DOHH2 (cell line): ENCODE measurements around the gene WDR91.

ENCODE experiments used
- H3F3A ChIP-seq: fragments of 200-600 bp; sonication (generic), shearing (Covaris generic); 2 replicates; pipeline ENCODE4 v1.6.0; 2016; ENCODE audit warnings: antibody characterized with exemption, mild to moderate bottlenecking; ENCODE audit not compliant: control insufficient read depth, insufficient read depth
- H3K27ac ChIP-seq: fragments of 200-600 bp; sonication (generic); 2 replicates; pipeline ENCODE4 v1.5.1; 2014; ENCODE audit warnings: low read depth, mild to moderate bottlenecking, low read length, moderate library complexity
- H3K27me3 ChIP-seq: fragments of 200-600 bp; sonication (generic); 2 replicates; pipeline ENCODE4 v1.6.1; 2014; ENCODE audit warnings: mild to moderate bottlenecking, low read length, mixed read lengths; ENCODE audit not compliant: control insufficient read depth
- H3K36me3 ChIP-seq: fragments of 200-600 bp; sonication (generic); 2 replicates; pipeline ENCODE4 v1.6.1; 2014; ENCODE audit warnings: mild to moderate bottlenecking, low read length, moderate library complexity, mixed read lengths; ENCODE audit not compliant: control insufficient read depth
- H3K4me1 ChIP-seq: fragments of 200-600 bp; sonication (generic); 2 replicates; pipeline ENCODE4 v1.6.1; 2014; ENCODE audit warnings: mild to moderate bottlenecking, low read length, mixed read lengths; ENCODE audit not compliant: control insufficient read depth
- H3K4me2 ChIP-seq: fragments of 200-600 bp; sonication (generic); 2 replicates; pipeline ENCODE4 v1.6.0; 2014; ENCODE audit warnings: mild to moderate bottlenecking, low read length, moderate library complexity
- H3K4me3 ChIP-seq: fragments of 200-600 bp; sonication (generic); 2 replicates; pipeline ENCODE4 v1.5.1; 2014; ENCODE audit warnings: mild to moderate bottlenecking, low read length, mixed read lengths
- H3K79me2 ChIP-seq: fragments of 200-600 bp; sonication (generic); 2 replicates; pipeline ENCODE4 v1.6.1; 2014; ENCODE audit warnings: mild to moderate bottlenecking, low read length, mixed read lengths; ENCODE audit not compliant: control insufficient read depth
- H3K9me2 ChIP-seq: fragments of 200-600 bp; sonication (generic); replicated peaks from 2 replicates; pipeline ENCODE4 v1.6.1; 2014; ENCODE audit warnings: mild to moderate bottlenecking, low read length, mixed read lengths; ENCODE audit not compliant: control insufficient read depth
- H3K9me3 ChIP-seq: fragments of 200-600 bp; sonication (generic); 2 replicates; pipeline ENCODE4 v1.6.1; 2014; ENCODE audit warnings: antibody characterized with exemption, low read length, mixed read lengths; ENCODE audit not compliant: control insufficient read depth, insufficient read depth
- H4K20me1 ChIP-seq: fragments of 200-600 bp; sonication (generic); 2 replicates; pipeline ENCODE4 v1.6.0; 2014; ENCODE audit warnings: low read depth, mild to moderate bottlenecking, antibody characterized with exemption, low read length, moderate library complexity; ENCODE audit not compliant: control insufficient read depth, insufficient read depth
- CTCF ChIP-seq: fragments of 200-600 bp; sonication (generic); IDR thresholded peaks from one replicate; pipeline ENCODE4 v1.5.1; 2014; ENCODE audit warnings: antibody characterized with exemption, mild to moderate bottlenecking, low read depth, low read length; ENCODE audit not compliant: poor library complexity, severe bottlenecking
- EZH2phosphoT487 ChIP-seq: fragments of 200-600 bp; sonication (generic); IDR thresholded peaks from 2 replicates; pipeline ENCODE4 v1.6.1; 2017; ENCODE audit warnings: borderline replicate concordance, mild to moderate bottlenecking, antibody characterized with exemption, low read length, moderate library complexity, mixed read lengths

WDR91 gene

GRCh38 chr7:135210888-135211178 is 493 bp downstream of the WDR91 start:
- Histone ChIP-seq H3K36me3 (0 out of 2 replicates have a peak, but pooled peaks cover 3% of the 10 kb centered on the region), H3K4me1 (peaks cover 46% of the 10 kb centered on the region)

GRCh38 chr7:135209225-135209834 is 2.0 kb downstream of the WDR91 start:
- H3K79me2 ChIP-seq, result peaks cover 8% of the 10 kb centered on the region; the same call in 1 of the 2 replicates
- H3K4me1 ChIP-seq, result peaks cover 56% of the 10 kb centered on the region
- no peaks in the 10 kb centered on the region for H4K20me1 ChIP-seq
- H3K36me3 ChIP-seq, result peaks cover 6% of the 10 kb centered on the region
- H3F3A ChIP-seq, result no peaks in the 10 kb centered on the region
- TF ChIP-seq CTCF (no peak), EZH2phosphoT487 (no peak)
- no peaks in the 10 kb centered on the region for H3K9me2 ChIP-seq
- H3K27me3 ChIP-seq, result no peaks in the 10 kb centered on the region
- peak overlapping the region; percentile 44 for H3K4me2 ChIP-seq
- no peak overlapping the region for H3K27ac ChIP-seq
- peak overlapping the region; percentile 16 for H3K4me3 ChIP-seq
- H3K9me3 ChIP-seq, result no peaks in the 10 kb centered on the region

More at GRCh38 chr7:135210888-135211178, 493 bp downstream of the WDR91 start:
- Histone ChIP-seq H3K9me2 (no peaks in the 10 kb centered on the region), H4K20me1 (no peaks in the 10 kb centered on the region), H3K27ac (no peak overlapping the region), H3K4me3 (peak overlapping the region; percentile 83), H3K79me2 (peaks cover 8% of the 10 kb centered on the region; the same call in 1 of the 2 replicates), H3F3A (no peaks in the 10 kb centered on the region), H3K4me2 (peak overlapping the region; percentile 87), H3K27me3 (no peaks in the 10 kb centered on the region), H3K9me3 (no peaks in the 10 kb centered on the region)
- TF ChIP-seq CTCF (no peak), EZH2phosphoT487 (no peak)

- TF ChIP-seq CTCF, result no peak
- no peak for TF ChIP-seq EZH2phosphoT487
- H3K4me2 ChIP-seq, result peak overlapping the region; percentile 44; the same call in 1 of the 2 replicates
- H3K9me3 ChIP-seq, result no peaks in the 10 kb centered on the region
These were observed 3.1 kb downstream of the WDR91 start for GRCh38 chr7:135208102-135208793.

More at GRCh38 chr7:135208102-135208793, 3.1 kb downstream of the WDR91 start:
- no peaks in the 10 kb centered on the region for H3K27me3 ChIP-seq
- H3K4me1 ChIP-seq, result peaks cover 56% of the 10 kb centered on the region
- peaks cover 17% of the 10 kb centered on the region for H3K36me3 ChIP-seq
- no peaks in the 10 kb centered on the region for H4K20me1 ChIP-seq
- no peaks in the 10 kb centered on the region for H3F3A ChIP-seq
- no peak overlapping the region for H3K4me3 ChIP-seq
- H3K27ac ChIP-seq, result no peak overlapping the region
- peaks cover 8% of the 10 kb centered on the region; the same call in 1 of the 2 replicates for H3K79me2 ChIP-seq
- H3K9me2 ChIP-seq, result no peaks in the 10 kb centered on the region
